K562 (cell line): Measurements from ENCODE around the gene MPV17L2. TPM values are rescaled to one million over a fixed set of nuclear protein-coding genes. Genes with fewer than 3 reads are reported as not detected.

Experiments
- BCOR ChIP-seq: fragments of 450-650 bp; IDR thresholded peaks from 2 replicates; pipeline ENCODE4 v1.6.1; 2016
- C11orf30 ChIP-seq: fragments of 450-650 bp; IDR thresholded peaks from 2 replicates; pipeline ENCODE4 v1.6.1; 2016; ENCODE audit warnings: low read depth, mild to moderate bottlenecking
- EGR1 ChIP-seq: fragments of 450-650 bp; conservative IDR thresholded peaks from 2 replicates; pipeline ENCODE4 v1.6.1; 2017; ENCODE audit warnings: mild to moderate bottlenecking
- EP400 ChIP-seq: fragments of 450-650 bp; IDR thresholded peaks from 2 replicates; pipeline ENCODE4 v1.6.1; 2017; ENCODE audit warnings: antibody characterized with exemption, mild to moderate bottlenecking, moderate library complexity
- KDM1A ChIP-seq, 2 experiments: fragments of 450-650 bp; IDR thresholded peaks; 2 replicates each; pipeline ENCODE4 v1.6.1; 2016; ENCODE audit warnings: mild to moderate bottlenecking in 2 of 2
- MCM5 ChIP-seq: fragments of 450-650 bp; IDR thresholded peaks from 2 replicates; pipeline ENCODE4 v1.6.1; 2016; ENCODE audit warnings: low read depth
- NR2C2 ChIP-seq, 2 experiments: fragments of 200-800 bp in 1 of 2; sonication (Bioruptor generic) in 1 of 2; sonication (generic) in 1 of 2; formaldehyde crosslinking in 1 of 2; IDR thresholded peaks; 2 replicates each; pipeline versions ENCODE4 v1.6.1 to v1.8.0; 2016 to 2022; ENCODE audit warnings: mild to moderate bottlenecking in 1 of 2, missing compliant biosample characterization in 1 of 2, missing genetic modification characterization in 1 of 2, missing genetic modification reagents in 1 of 2
- SIN3A ChIP-seq, 2 experiments: fragments of 150-350 bp in 1 of 2; IDR thresholded peaks; 2 replicates each; pipeline ENCODE4 v1.6.1; 2011 to 2016; ENCODE audit warnings: borderline replicate concordance in 2 of 2, low read depth in 2 of 2, low read length in 2 of 2, mild to moderate bottlenecking in 2 of 2, moderate library complexity in 2 of 2; ENCODE audit not compliant: control insufficient read depth in 1 of 2
- SP1 ChIP-seq: sonication (generic); formaldehyde crosslinking; IDR thresholded peaks from 2 replicates; pipeline ENCODE4 v1.8.1; 2022; ENCODE audit warnings: mild to moderate bottlenecking, missing genetic modification reagents
- TAF15 ChIP-seq: fragments of 200-400 bp; formaldehyde crosslinking; IDR thresholded peaks from 2 replicates; pipeline ENCODE4 v1.6.1; 2017; ENCODE audit warnings: mild to moderate bottlenecking, low read depth, low read length, moderate library complexity
- ZBTB7A ChIP-seq: IDR thresholded peaks from 2 replicates; pipeline ENCODE4 v1.6.1; 2011; ENCODE audit warnings: low read depth, mild to moderate bottlenecking, low read length, moderate library complexity, borderline replicate concordance; ENCODE audit not compliant: control insufficient read depth
- ZNF143 ChIP-seq: sonication (generic); formaldehyde crosslinking; IDR thresholded peaks from 2 replicates; pipeline ENCODE4 v1.9.0; 2022; ENCODE audit warnings: mild to moderate bottlenecking, missing genetic modification reagents
- ZNF384 ChIP-seq: IDR thresholded peaks from 2 replicates; pipeline ENCODE4 v1.6.1; 2012; ENCODE audit warnings: low read depth, low read length, improper control_type of control experiment
- ZNF696 ChIP-seq: fragments of 250-450 bp; sonication (Bioruptor Pico); conservative IDR thresholded peaks from 2 replicates; pipeline ENCODE4 v1.4.0; 2020; ENCODE audit warnings: mild to moderate bottlenecking, moderate library complexity
- polyA plus RNA-seq, 8 experiments: library from polyadenylated mRNA; depleted of rRNA in 4 of 8; stranded (reverse) in 5 of 8; unstranded in 3 of 8; fragments of >200 nt; fragmentation: Nextera tagmentation in 2 of 8; fragmentation: Illumina TruSeq in 1 of 8; extraction: Ambion mirVana in 2 of 8; extraction: Trizol in 1 of 8; gene quantifications; 2 replicates each; pipeline versions ENCODE4 v1.2.1 to v1.2.3, GENCODE V29; 2011 to 2014; ENCODE audit warnings: inconsistent platforms in 1 of 8, missing spikeins in 1 of 8
- total RNA-seq, 7 experiments: library from RNA; depleted of rRNA in 6 of 7; stranded (reverse); fragments of >200 nt in 6 of 7; fragmentation: Illumina TruSeq in 2 of 7; extraction: Trizol in 2 of 7; gene quantifications; 2 replicates each; pipeline versions ENCODE4 v1.2.1 to v1.2.3, GENCODE V29; 2011 to 2021; ENCODE audit warnings: low replicate concordance in 1 of 7
- TF ChIP-seq, protein P1 (sequence below), 2 experiments: fragments of 450-650 bp; conservative IDR thresholded peaks; 2 replicates each; pipeline ENCODE4 v1.6.1; 2017; ENCODE audit warnings: mild to moderate bottlenecking in 2 of 2, moderate library complexity in 2 of 2
- TF ChIP-seq, protein P2 (sequence below), 2 experiments: fragments of 150-350 bp in 1 of 2; IDR thresholded peaks; 2 replicates each; pipeline ENCODE4 v1.6.1; 2012 to 2016; ENCODE audit warnings: low read depth in 2 of 2, low read length in 2 of 2, mild to moderate bottlenecking in 1 of 2, moderate library complexity in 1 of 2
- TF ChIP-seq, protein P3 (sequence below): conservative IDR thresholded peaks from 2 replicates; pipeline ENCODE4 v1.6.1; 2011; ENCODE audit warnings: low read depth, mild to moderate bottlenecking, low read length; ENCODE audit not compliant: control insufficient read depth
- TF ChIP-seq, protein P4 (sequence below): sonication (generic); formaldehyde crosslinking; IDR thresholded peaks from 2 replicates; pipeline ENCODE4 v1.9.0; 2022; ENCODE audit warnings: mild to moderate bottlenecking, missing genetic modification reagents

The MPV17L2 gene
- total and polyA plus RNA-seq, 9 of the 15 experiments (the other 6 are each of a cell fraction or from before 2014, with no cell fraction given), result 10.6 to 60.2 (median 28.5) TPM

DNA sequence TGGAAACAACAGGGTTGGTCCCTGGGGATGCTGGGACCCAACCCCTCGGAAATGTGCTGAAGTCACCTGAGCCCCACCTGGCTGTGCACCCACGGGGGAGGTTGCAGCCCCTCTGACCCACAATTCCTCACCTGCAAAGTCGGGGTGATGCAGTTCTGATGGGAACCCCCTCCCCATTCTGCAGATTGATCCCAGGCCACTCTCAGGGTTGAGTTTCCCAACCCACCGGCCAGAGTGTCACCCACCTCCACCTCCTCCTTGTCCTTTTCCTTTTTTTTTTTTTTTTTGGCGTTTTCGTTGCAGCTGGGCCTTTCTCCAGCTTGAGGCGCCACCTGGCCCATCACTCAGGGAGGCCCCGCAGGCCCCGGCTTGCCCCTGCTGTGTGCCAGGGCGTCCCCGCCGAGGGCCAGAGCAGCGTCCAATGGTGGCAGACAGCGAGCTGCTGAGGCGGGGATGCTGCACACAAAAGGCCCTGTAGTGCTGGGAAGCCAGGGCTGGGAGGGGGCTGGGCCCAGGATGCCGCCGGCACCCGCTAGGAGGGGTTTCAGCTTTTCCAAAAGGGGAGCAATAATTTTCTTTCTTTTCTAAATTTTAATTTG lies 35.5 kb upstream of the MPV17L2 start (continued):
- TF ChIP-seq C11orf30 (no peak), TAF15 (no peak), SP1 (CRISPR knock-in tag) (0 out of 2 replicates have a peak, but pooled peaks have one; percentile 12), NR2C2 (CRISPR knock-in tag; IDR thresholded peaks at IDR 0.05) (no peak), NR2C2 (tag; IDR thresholded peaks at IDR 0.05) (0 out of 2 replicates have a peak, but pooled peaks have one; percentile 48), ZNF696 (CRISPR knock-in tag) (no peak), EGR1 (0 out of 2 replicates have a peak, but pooled peaks have one; percentile 16), ZNF143 (CRISPR knock-in tag) (peak; percentile 43; the same call in 1 of the 2 replicates), SIN3A (IDR thresholded peaks at IDR 0.05; ENCODE audit: borderline replicate concordance in 2 of 2, control insufficient read depth in 1 of 2, low read depth in 2 of 2, low read length in 2 of 2) (0 out of 4 replicates have a peak, but pooled peaks of 1 of the 2 experiments have one; percentile 6), EP400 (0 out of 2 replicates have a peak, but pooled peaks have one; percentile 25), KDM1A (IDR thresholded peaks at IDR 0.05) (peak in 1 of 2 experiments; percentile 5; a peak in 1 of 4 replicates), ZBTB7A (peak; percentile 18; the same call in 1 of the 2 replicates), MCM5 (no peak), BCOR (peak; percentile 59), ZNF384 (peak; percentile 71)
- TF ChIP-seq, protein P1, sequence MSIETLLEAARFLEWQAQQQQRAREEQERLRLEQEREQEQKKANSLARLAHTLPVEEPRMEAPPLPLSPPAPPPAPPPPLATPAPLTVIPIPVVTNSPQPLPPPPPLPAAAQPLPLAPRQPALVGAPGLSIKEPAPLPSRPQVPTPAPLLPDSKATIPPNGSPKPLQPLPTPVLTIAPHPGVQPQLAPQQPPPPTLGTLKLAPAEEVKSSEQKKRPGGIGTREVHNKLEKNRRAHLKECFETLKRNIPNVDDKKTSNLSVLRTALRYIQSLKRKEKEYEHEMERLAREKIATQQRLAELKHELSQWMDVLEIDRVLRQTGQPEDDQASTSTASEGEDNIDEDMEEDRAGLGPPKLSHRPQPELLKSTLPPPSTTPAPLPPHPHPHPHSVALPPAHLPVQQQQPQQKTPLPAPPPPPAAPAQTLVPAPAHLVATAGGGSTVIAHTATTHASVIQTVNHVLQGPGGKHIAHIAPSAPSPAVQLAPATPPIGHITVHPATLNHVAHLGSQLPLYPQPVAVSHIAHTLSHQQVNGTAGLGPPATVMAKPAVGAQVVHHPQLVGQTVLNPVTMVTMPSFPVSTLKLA (conservative IDR thresholded peaks at IDR 0.05), result peak; percentile 44 to 60; a peak in 3 of 4 replicates
- TF ChIP-seq, protein P2, sequence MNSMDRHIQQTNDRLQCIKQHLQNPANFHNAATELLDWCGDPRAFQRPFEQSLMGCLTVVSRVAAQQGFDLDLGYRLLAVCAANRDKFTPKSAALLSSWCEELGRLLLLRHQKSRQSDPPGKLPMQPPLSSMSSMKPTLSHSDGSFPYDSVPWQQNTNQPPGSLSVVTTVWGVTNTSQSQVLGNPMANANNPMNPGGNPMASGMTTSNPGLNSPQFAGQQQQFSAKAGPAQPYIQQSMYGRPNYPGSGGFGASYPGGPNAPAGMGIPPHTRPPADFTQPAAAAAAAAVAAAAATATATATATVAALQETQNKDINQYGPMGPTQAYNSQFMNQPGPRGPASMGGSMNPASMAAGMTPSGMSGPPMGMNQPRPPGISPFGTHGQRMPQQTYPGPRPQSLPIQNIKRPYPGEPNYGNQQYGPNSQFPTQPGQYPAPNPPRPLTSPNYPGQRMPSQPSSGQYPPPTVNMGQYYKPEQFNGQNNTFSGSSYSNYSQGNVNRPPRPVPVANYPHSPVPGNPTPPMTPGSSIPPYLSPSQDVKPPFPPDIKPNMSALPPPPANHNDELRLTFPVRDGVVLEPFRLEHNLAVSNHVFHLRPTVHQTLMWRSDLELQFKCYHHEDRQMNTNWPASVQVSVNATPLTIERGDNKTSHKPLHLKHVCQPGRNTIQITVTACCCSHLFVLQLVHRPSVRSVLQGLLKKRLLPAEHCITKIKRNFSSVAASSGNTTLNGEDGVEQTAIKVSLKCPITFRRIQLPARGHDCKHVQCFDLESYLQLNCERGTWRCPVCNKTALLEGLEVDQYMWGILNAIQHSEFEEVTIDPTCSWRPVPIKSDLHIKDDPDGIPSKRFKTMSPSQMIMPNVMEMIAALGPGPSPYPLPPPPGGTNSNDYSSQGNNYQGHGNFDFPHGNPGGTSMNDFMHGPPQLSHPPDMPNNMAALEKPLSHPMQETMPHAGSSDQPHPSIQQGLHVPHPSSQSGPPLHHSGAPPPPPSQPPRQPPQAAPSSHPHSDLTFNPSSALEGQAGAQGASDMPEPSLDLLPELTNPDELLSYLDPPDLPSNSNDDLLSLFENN (IDR thresholded peaks at IDR 0.05; ENCODE audit: low read depth in 2 of 2, low read length in 2 of 2), result no peak
- TF ChIP-seq, protein P3, sequence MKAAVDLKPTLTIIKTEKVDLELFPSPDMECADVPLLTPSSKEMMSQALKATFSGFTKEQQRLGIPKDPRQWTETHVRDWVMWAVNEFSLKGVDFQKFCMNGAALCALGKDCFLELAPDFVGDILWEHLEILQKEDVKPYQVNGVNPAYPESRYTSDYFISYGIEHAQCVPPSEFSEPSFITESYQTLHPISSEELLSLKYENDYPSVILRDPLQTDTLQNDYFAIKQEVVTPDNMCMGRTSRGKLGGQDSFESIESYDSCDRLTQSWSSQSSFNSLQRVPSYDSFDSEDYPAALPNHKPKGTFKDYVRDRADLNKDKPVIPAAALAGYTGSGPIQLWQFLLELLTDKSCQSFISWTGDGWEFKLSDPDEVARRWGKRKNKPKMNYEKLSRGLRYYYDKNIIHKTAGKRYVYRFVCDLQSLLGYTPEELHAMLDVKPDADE, result 0 out of 2 replicates have a peak, but pooled peaks have one; percentile 26
- TF ChIP-seq, protein P4, sequence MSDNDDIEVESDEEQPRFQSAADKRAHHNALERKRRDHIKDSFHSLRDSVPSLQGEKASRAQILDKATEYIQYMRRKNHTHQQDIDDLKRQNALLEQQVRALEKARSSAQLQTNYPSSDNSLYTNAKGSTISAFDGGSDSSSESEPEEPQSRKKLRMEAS (CRISPR knock-in tag), result peak; percentile 48; the same call in 1 of the 2 replicates
